SK-N-SH treated with all-trans-retinoic acid at 6 μM for 48 hours (cell line): ENCODE data around the gene HMGCS2.

Experiments used
- GLIS3 ChIP-seq: fragments of 250-450 bp; sonication (Bioruptor Pico); IDR thresholded peaks from 2 replicates; pipeline ENCODE4 v1.5.0; 2020; ENCODE audit warnings: mild to moderate bottlenecking, moderate library complexity
- PPARA ChIP-seq: fragments of 250-450 bp; sonication (Bioruptor Pico); IDR thresholded peaks from 2 replicates; pipeline ENCODE4 v1.5.0; 2020; ENCODE audit warnings: mild to moderate bottlenecking, borderline replicate concordance
- RARB ChIP-seq: fragments of 250-450 bp; sonication (Bioruptor Pico); IDR thresholded peaks from 2 replicates; pipeline ENCODE4 v1.8.0; 2021; ENCODE audit warnings: mild to moderate bottlenecking, moderate library complexity
- TOX ChIP-seq: fragments of 250-450 bp; sonication (Bioruptor Pico); IDR thresholded peaks from 2 replicates; pipeline ENCODE4 v1.8.0; 2021; ENCODE audit warnings: mild to moderate bottlenecking, moderate library complexity, borderline replicate concordance
- ZFP3 ChIP-seq: fragments of 250-450 bp; sonication (Bioruptor Pico); IDR thresholded peaks from 2 replicates; pipeline ENCODE4 v1.5.0; 2020; ENCODE audit warnings: mild to moderate bottlenecking, moderate library complexity
- ZFP30 ChIP-seq: fragments of 450-650 bp; formaldehyde crosslinking; IDR thresholded peaks from 2 replicates; pipeline ENCODE4 v1.5.0; 2022; ENCODE audit warnings: mild to moderate bottlenecking, moderate library complexity
- ZNF565 ChIP-seq: fragments of 450-650 bp; formaldehyde crosslinking; conservative IDR thresholded peaks from 2 replicates; pipeline ENCODE4 v1.5.0; 2020; ENCODE audit warnings: low read depth, mild to moderate bottlenecking, moderate library complexity
- ZNF8 ChIP-seq: fragments of 450-650 bp; formaldehyde crosslinking; IDR thresholded peaks from 2 replicates; pipeline ENCODE4 v1.5.0; 2020; ENCODE audit warnings: mild to moderate bottlenecking, moderate library complexity
- TF ChIP-seq, protein P1 (sequence below): fragments of 250-450 bp; sonication (Bioruptor Pico); IDR thresholded peaks from 2 replicates; pipeline ENCODE4 v1.8.0; 2020; ENCODE audit warnings: mild to moderate bottlenecking, moderate library complexity, borderline replicate concordance
- TF ChIP-seq, protein P2 (sequence below): fragments of 250-450 bp; sonication (Bioruptor Pico); IDR thresholded peaks from 2 replicates; pipeline ENCODE4 v1.5.0; 2020; ENCODE audit warnings: mild to moderate bottlenecking, moderate library complexity

DNA sequence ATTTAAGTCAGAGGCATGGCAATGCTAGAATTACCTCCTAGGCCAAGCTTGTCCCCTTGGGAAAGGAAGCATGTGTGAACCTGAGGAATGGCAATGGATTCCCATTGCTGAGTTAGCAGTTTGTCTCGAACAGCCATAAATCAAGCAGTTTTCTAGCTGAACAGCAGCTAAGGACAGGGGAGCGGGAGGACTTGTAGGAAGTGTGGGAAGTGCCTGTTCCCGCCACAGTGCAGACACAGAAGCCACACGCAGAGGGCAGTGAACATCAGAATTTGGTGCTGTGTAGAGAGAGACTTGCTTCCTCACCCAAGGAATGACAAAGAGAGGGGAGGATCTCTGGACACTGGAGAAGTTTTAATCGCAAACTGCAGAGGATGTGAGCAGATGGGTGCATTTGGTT is 53.2 kb downstream of the HMGCS2 start:
- TF ChIP-seq, protein P1, sequence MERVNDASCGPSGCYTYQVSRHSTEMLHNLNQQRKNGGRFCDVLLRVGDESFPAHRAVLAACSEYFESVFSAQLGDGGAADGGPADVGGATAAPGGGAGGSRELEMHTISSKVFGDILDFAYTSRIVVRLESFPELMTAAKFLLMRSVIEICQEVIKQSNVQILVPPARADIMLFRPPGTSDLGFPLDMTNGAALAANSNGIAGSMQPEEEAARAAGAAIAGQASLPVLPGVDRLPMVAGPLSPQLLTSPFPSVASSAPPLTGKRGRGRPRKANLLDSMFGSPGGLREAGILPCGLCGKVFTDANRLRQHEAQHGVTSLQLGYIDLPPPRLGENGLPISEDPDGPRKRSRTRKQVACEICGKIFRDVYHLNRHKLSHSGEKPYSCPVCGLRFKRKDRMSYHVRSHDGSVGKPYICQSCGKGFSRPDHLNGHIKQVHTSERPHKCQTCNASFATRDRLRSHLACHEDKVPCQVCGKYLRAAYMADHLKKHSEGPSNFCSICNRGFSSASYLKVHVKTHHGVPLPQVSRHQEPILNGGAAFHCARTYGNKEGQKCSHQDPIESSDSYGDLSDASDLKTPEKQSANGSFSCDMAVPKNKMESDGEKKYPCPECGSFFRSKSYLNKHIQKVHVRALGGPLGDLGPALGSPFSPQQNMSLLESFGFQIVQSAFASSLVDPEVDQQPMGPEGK (CRISPR knock-in tag), result no peak
- no peak for TF ChIP-seq ZNF8 (CRISPR knock-in tag)
- TF ChIP-seq PPARA (CRISPR knock-in tag), result no peak
- no peak for TF ChIP-seq ZFP30 (CRISPR knock-in tag)
- TF ChIP-seq RARB (CRISPR knock-in tag), result no peak
- TF ChIP-seq TOX (CRISPR knock-in tag), result no peak
- TF ChIP-seq ZFP3 (CRISPR knock-in tag), result no peak
- TF ChIP-seq, protein P2, sequence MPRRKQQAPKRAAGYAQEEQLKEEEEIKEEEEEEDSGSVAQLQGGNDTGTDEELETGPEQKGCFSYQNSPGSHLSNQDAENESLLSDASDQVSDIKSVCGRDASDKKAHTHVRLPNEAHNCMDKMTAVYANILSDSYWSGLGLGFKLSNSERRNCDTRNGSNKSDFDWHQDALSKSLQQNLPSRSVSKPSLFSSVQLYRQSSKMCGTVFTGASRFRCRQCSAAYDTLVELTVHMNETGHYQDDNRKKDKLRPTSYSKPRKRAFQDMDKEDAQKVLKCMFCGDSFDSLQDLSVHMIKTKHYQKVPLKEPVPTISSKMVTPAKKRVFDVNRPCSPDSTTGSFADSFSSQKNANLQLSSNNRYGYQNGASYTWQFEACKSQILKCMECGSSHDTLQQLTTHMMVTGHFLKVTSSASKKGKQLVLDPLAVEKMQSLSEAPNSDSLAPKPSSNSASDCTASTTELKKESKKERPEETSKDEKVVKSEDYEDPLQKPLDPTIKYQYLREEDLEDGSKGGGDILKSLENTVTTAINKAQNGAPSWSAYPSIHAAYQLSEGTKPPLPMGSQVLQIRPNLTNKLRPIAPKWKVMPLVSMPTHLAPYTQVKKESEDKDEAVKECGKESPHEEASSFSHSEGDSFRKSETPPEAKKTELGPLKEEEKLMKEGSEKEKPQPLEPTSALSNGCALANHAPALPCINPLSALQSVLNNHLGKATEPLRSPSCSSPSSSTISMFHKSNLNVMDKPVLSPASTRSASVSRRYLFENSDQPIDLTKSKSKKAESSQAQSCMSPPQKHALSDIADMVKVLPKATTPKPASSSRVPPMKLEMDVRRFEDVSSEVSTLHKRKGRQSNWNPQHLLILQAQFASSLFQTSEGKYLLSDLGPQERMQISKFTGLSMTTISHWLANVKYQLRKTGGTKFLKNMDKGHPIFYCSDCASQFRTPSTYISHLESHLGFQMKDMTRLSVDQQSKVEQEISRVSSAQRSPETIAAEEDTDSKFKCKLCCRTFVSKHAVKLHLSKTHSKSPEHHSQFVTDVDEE (CRISPR knock-in tag), result no peak
- no peak for TF ChIP-seq GLIS3 (CRISPR knock-in tag)
- TF ChIP-seq ZNF565 (CRISPR knock-in tag), result no peak
